Mammary epithelial cell (primary cell): ENCODE results near the gene SPATA33.

Experiments used
- EZH2 ChIP-seq: IDR thresholded peaks from 2 replicates; pipeline ENCODE4 v1.6.1; 2012; ENCODE audit warnings: low read length, inconsistent platforms, borderline replicate concordance
- TF ChIP-seq, protein P1 (sequence below), 2 donors: IDR thresholded peaks in 1 of 2; conservative IDR thresholded peaks in 1 of 2; 2 replicates each; pipeline ENCODE4 v1.5.1; 2011 to 2012; ENCODE audit warnings: inconsistent platforms in 2 of 2, low read length in 2 of 2, mild to moderate bottlenecking in 2 of 2, control low read depth in 1 of 2, low read depth in 1 of 2; ENCODE audit not compliant: insufficient read depth in 1 of 2; ENCODE audit errors: extremely low read depth in 1 of 2

DNA sequence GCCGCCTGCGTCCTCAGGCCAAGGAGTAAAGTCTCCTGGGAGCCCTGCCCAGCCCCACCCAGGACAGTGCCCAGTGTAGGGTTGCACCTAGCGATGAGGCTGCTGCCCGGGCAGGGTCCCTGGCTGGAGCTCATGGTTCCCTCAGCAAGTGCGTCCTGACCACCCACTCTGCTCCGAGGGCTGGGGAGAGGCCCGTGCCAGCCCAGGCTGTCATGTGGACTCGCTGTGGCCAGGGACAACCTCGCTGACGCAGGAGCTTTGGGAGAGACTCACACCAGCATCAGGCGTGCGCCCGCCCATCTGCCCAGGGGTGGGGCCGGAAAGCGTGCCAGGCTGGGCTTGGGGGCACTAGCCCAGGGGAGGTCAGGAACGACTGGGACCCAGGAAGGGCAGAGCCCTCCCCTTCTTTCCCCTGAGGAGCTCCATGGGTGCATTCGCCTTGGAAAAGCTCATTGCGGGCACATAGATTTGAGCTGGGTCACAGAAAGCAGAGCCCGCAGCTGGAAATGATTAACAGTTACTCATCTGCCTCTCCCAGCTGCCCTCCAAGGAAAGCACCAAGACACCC is 24.5 kb upstream of the SPATA33 start:
- TF ChIP-seq, protein P1, sequence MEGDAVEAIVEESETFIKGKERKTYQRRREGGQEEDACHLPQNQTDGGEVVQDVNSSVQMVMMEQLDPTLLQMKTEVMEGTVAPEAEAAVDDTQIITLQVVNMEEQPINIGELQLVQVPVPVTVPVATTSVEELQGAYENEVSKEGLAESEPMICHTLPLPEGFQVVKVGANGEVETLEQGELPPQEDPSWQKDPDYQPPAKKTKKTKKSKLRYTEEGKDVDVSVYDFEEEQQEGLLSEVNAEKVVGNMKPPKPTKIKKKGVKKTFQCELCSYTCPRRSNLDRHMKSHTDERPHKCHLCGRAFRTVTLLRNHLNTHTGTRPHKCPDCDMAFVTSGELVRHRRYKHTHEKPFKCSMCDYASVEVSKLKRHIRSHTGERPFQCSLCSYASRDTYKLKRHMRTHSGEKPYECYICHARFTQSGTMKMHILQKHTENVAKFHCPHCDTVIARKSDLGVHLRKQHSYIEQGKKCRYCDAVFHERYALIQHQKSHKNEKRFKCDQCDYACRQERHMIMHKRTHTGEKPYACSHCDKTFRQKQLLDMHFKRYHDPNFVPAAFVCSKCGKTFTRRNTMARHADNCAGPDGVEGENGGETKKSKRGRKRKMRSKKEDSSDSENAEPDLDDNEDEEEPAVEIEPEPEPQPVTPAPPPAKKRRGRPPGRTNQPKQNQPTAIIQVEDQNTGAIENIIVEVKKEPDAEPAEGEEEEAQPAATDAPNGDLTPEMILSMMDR (conservative IDR thresholded peaks at IDR 0.05 in 1 of 2, IDR thresholded peaks at IDR 0.05 in 1 of 2; ENCODE audit: extremely low read depth in 1 of 2, insufficient read depth in 1 of 2, low read depth in 1 of 2, low read length in 2 of 2): no peak
- no peak for TF ChIP-seq EZH2
